HepG2 (cell line): ENCODE measurements around the gene REEP6. TPM values are rescaled to one million over a fixed set of nuclear protein-coding genes. Genes with fewer than 3 reads are reported as not detected.

Experiments
- AGO2 ChIP-seq: fragments of 200-400 bp; formaldehyde crosslinking; optimal IDR thresholded peaks from 2 replicates; pipeline ENCODE3; 2017; ENCODE audit warnings: mild to moderate bottlenecking, low read depth, low read length, moderate library complexity
- EZH2 ChIP-seq: conservative IDR thresholded peaks from 2 replicates; pipeline ENCODE4 v1.6.1; 2012; ENCODE audit warnings: mild to moderate bottlenecking, low read depth, low read length, moderate library complexity
- GMEB2 ChIP-seq: IDR thresholded peaks from 2 replicates; pipeline ENCODE4 v1.6.1; 2016; ENCODE audit warnings: missing biosample characterization, missing genetic modification reagents, low read depth
- HOMEZ ChIP-seq: IDR thresholded peaks from 2 replicates; pipeline ENCODE4 v1.6.1; 2016; ENCODE audit warnings: low read depth
- KDM5A ChIP-seq: fragments of 200-600 bp; sonication (generic); IDR thresholded peaks from 2 replicates; pipeline ENCODE4 v1.7.0; 2018; ENCODE audit warnings: antibody characterized with exemption, mild to moderate bottlenecking, low read length, borderline replicate concordance
- KMT2A ChIP-seq: sonication (generic); formaldehyde crosslinking; IDR thresholded peaks from 2 replicates; pipeline ENCODE4 v1.4.0; 2020; ENCODE audit warnings: missing genetic modification reagents
- NR2C2 ChIP-seq: sonication (generic); formaldehyde crosslinking; IDR thresholded peaks from 2 replicates; pipeline ENCODE4 v1.4.0; 2020; ENCODE audit warnings: missing genetic modification reagents, mild to moderate bottlenecking, moderate library complexity, borderline replicate concordance
- PHB2 ChIP-seq: fragments of 450-650 bp; IDR thresholded peaks from 2 replicates; pipeline ENCODE4 v1.6.1; 2018; ENCODE audit not compliant: partially characterized antibody
- RFXANK ChIP-seq: IDR thresholded peaks from 2 replicates; pipeline ENCODE4 v1.6.1; 2016
- SOX6 ChIP-seq, 2 experiments: fragments of 450-650 bp in 1 of 2; sonication (generic) in 1 of 2; formaldehyde crosslinking in 1 of 2; IDR thresholded peaks; 2 replicates each; pipeline versions ENCODE4 v1.4.0 to v1.6.1; 2017 to 2020; ENCODE audit warnings: antibody characterized with exemption in 1 of 2, mild to moderate bottlenecking in 1 of 2, missing genetic modification reagents in 1 of 2
- SRF ChIP-seq: IDR thresholded peaks from 2 replicates; pipeline ENCODE4 v1.6.1; 2011; ENCODE audit warnings: mild to moderate bottlenecking, low read depth, low read length, moderate library complexity
- XRCC5 ChIP-seq: fragments of 200-400 bp; formaldehyde crosslinking; optimal IDR thresholded peaks from 2 replicates; pipeline ENCODE3; 2017; ENCODE audit warnings: mild to moderate bottlenecking, low read length
- ZBTB8A ChIP-seq: sonication (generic); formaldehyde crosslinking; IDR thresholded peaks from 2 replicates; pipeline ENCODE4 v1.4.0; 2020; ENCODE audit warnings: mild to moderate bottlenecking, low read depth, missing genetic modification reagents, borderline replicate concordance
- ZNF275 ChIP-seq: sonication (generic); formaldehyde crosslinking; IDR thresholded peaks from 2 replicates; pipeline ENCODE4 v1.8.0; 2022; ENCODE audit warnings: missing genetic modification reagents, mild to moderate bottlenecking, inconsistent platforms, borderline replicate concordance
- ZNF281 ChIP-seq: sonication (generic); formaldehyde crosslinking; IDR thresholded peaks from 2 replicates; pipeline ENCODE4 v1.4.0; 2020; ENCODE audit warnings: missing genetic modification reagents, borderline replicate concordance
- ZNF543 ChIP-seq: sonication (generic); formaldehyde crosslinking; IDR thresholded peaks from 2 replicates; pipeline ENCODE4 v1.4.0; 2020; ENCODE audit warnings: mild to moderate bottlenecking, missing genetic modification reagents
- ZNF572 ChIP-seq: sonication (generic); formaldehyde crosslinking; IDR thresholded peaks from 2 replicates; pipeline ENCODE4 v1.5.1; 2020; ENCODE audit warnings: mild to moderate bottlenecking, missing genetic modification reagents
- ZNF576 ChIP-seq: sonication (generic); formaldehyde crosslinking; IDR thresholded peaks from 2 replicates; pipeline ENCODE4 v1.4.0; 2020; ENCODE audit warnings: mild to moderate bottlenecking, missing genetic modification reagents
- ZNF629 ChIP-seq: sonication (generic); formaldehyde crosslinking; conservative IDR thresholded peaks from 2 replicates; pipeline ENCODE4 v1.5.0; 2020; ENCODE audit warnings: missing genetic modification reagents
- ZNF773 ChIP-seq: sonication (generic); formaldehyde crosslinking; IDR thresholded peaks from 2 replicates; pipeline ENCODE4 v1.4.0; 2020; ENCODE audit warnings: missing genetic modification reagents, borderline replicate concordance
- ZNF816 ChIP-seq: sonication (generic); formaldehyde crosslinking; IDR thresholded peaks from 2 replicates; pipeline ENCODE4 v1.8.0; 2022; ENCODE audit warnings: missing genetic modification reagents, mild to moderate bottlenecking, borderline replicate concordance
- polyA plus RNA-seq, 8 experiments: library from polyadenylated mRNA; depleted of rRNA in 3 of 8; stranded (reverse) in 7 of 8; unstranded in 1 of 8; fragments of >200 nt; fragmentation: Illumina TruSeq in 4 of 8; extraction: Trizol in 4 of 8; gene quantifications; 2 replicates each; pipeline versions ENCODE4 v1.2.1 to v1.2.3, GENCODE V29; 2011 to 2016; ENCODE audit warnings: low read depth in 4 of 8, missing spikeins in 1 of 8, mixed read lengths in 1 of 8; ENCODE audit not compliant: insufficient read depth in 1 of 8
- total RNA-seq, 5 experiments: library from RNA; depleted of rRNA; stranded (reverse); fragments of >200 nt; fragmentation: Illumina TruSeq; extraction: Trizol; gene quantifications; 2 replicates each; pipeline ENCODE4 v1.2.3, GENCODE V29; 2016; ENCODE audit warnings: low read depth in 1 of 5

Gene REEP6
- total and polyA plus RNA-seq, 2 of the 13 experiments (the other 11 are each of a cell fraction or from before 2014, with no cell fraction given): 10.0 to 28.8 TPM

- TF ChIP-seq ZNF773 (CRISPR knock-in tag) (no peak), KMT2A (CRISPR knock-in tag) (no peak; the same call in 1 of the 2 replicates), ZNF543 (CRISPR knock-in tag) (no peak), SRF (no peak), ZNF816 (CRISPR knock-in tag) (peak; percentile 73), ZNF281 (peak; percentile 81; the same call in 1 of the 2 replicates), SOX6 (IDR thresholded peaks at IDR 0.05) (no peak), SOX6 (CRISPR knock-in tag; IDR thresholded peaks at IDR 0.05) (no peak; the same call in 1 of the 2 replicates), ZNF576 (CRISPR knock-in tag) (no peak), ZNF275 (CRISPR knock-in tag) (peak; percentile 43; the same call in 1 of the 2 replicates), NR2C2 (CRISPR knock-in tag) (no peak; the same call in 1 of the 2 replicates), KDM5A (peak; percentile 35; the same call in 1 of the 2 replicates), PHB2 (no peak), ZBTB8A (CRISPR knock-in tag) (no peak), HOMEZ (no peak), AGO2 (no peak), XRCC5 (peak; percentile 69), ZNF572 (CRISPR knock-in tag) (peak; percentile 74; the same call in 1 of the 2 replicates), ZNF629 (CRISPR knock-in tag) (no peak), GMEB2 (no peak), RFXANK (CRISPR knock-in tag) (no peak; the same call in 1 of the 2 replicates), EZH2 (no peak)
These were observed 11.9 kb upstream of the REEP6 start, which contains the start of gene C19orf25 (continued) for GRCh38 chr19:1478934-1479707.
